Measurements from ENCODE around the gene STRA8. TPM values are rescaled to one million over a fixed set of nuclear protein-coding genes. Genes with fewer than 3 reads are reported as not detected.

STRA8 gene
- total and polyA plus RNA-seq, 9 donors, result not detected

GRCh38 chr7:135195968-135196629 lies 37.5 kb upstream of the STRA8 start:
- Histone ChIP-seq H3K9me3 (no peaks in the 10 kb centered on the region), H3K4me3 (no peak overlapping the region), H3K27ac (no peak overlapping the region), H3K27me3 (no peaks in the 10 kb centered on the region), H3K36me3 (no peaks in the 10 kb centered on the region), H3K4me1 (ENCODE audit: insufficient read depth) (peaks cover 14% of the 10 kb centered on the region)
- DNase-seq, result peak in 1 of 5 donors; percentile 49
- 92 to 95% (median 92%) methylated on average over 14 of the region's 14 CpGs for WGBS, 3 donors
- intact Hi-C loops (cut with DNase I), result no loop called here
- TF ChIP-seq EP300 (IDR thresholded peaks at IDR 0.05), result no peak

- Histone ChIP-seq H3K4me3 (no peak overlapping the region), H3K9me3 (no peaks in the 10 kb centered on the region), H3K27ac (no peak overlapping the region), H3K4me1 (ENCODE audit: insufficient read depth) (peaks cover 14% of the 10 kb centered on the region), H3K36me3 (no peaks in the 10 kb centered on the region), H3K27me3 (no peaks in the 10 kb centered on the region)
- no peak for DNase-seq
- WGBS, 3 donors, result 87 to 93% (median 87%) methylated on average over 2 of the region's 2 CpGs
- TF ChIP-seq CTCF (IDR thresholded peaks at IDR 0.05) (no peak), EP300 (IDR thresholded peaks at IDR 0.05) (no peak), POLR2A (IDR thresholded peaks at IDR 0.05) (no peak)
- intact Hi-C loops (cut with DNase I), result no loop called here
These were observed 36.3 kb upstream of the STRA8 start for GRCh38 chr7:135197343-135197742.

GRCh38 chr7:135197906-135198655 lies 35.6 kb upstream of the STRA8 start:
- no peak overlapping the region for H3K4me3 ChIP-seq
- H3K4me1 ChIP-seq (ENCODE audit: insufficient read depth), result peaks cover 13% of the 10 kb centered on the region
- H3K27ac ChIP-seq, result no peak overlapping the region
- intact Hi-C loops (cut with DNase I), result no loop called here
- H3K9me3 ChIP-seq, result no peaks in the 10 kb centered on the region
- no peak for DNase-seq
- WGBS, 3 donors, result 83 to 90% (median 86%) methylated on average over 15 of the region's 15 CpGs
- no peaks in the 10 kb centered on the region for H3K27me3 ChIP-seq
- H3K36me3 ChIP-seq, result no peaks in the 10 kb centered on the region
- TF ChIP-seq EP300 (IDR thresholded peaks at IDR 0.05), result no peak
- no peak for TF ChIP-seq POLR2A (IDR thresholded peaks at IDR 0.05)
- no peak for TF ChIP-seq CTCF (IDR thresholded peaks at IDR 0.05)

GRCh38 chr7:135199439-135199838 lies 34.2 kb upstream of the STRA8 start:
- TF ChIP-seq POLR2A (IDR thresholded peaks at IDR 0.05), result no peak
- TF ChIP-seq EP300 (IDR thresholded peaks at IDR 0.05), result no peak
- no peak for TF ChIP-seq CTCF (IDR thresholded peaks at IDR 0.05)
- no peaks in the 10 kb centered on the region for H3K36me3 ChIP-seq
- H3K4me3 ChIP-seq, result no peak overlapping the region
- no peak for DNase-seq
- 91 to 95% (median 93%) methylated on average over 4 of the region's 4 CpGs for WGBS, 3 donors
- no peaks in the 10 kb centered on the region for H3K9me3 ChIP-seq
- no peak overlapping the region for H3K27ac ChIP-seq
- peaks cover 4% of the 10 kb centered on the region for H3K4me1 ChIP-seq (ENCODE audit: insufficient read depth)
- H3K27me3 ChIP-seq, result no peaks in the 10 kb centered on the region
- intact Hi-C loops (cut with DNase I), result no loop called here

- intact Hi-C loops (cut with DNase I), result no loop called here
- H3K4me1 ChIP-seq (ENCODE audit: insufficient read depth), result no peaks in the 10 kb centered on the region
- no peak overlapping the region for H3K27ac ChIP-seq
- 49 to 58% (median 53%) methylated on average over 3 of the region's 3 CpGs for WGBS, 3 donors
- no peak overlapping the region for H3K4me3 ChIP-seq
- no peaks in the 10 kb centered on the region for H3K36me3 ChIP-seq
- no peaks in the 10 kb centered on the region for H3K27me3 ChIP-seq
- no peaks in the 10 kb centered on the region for H3K9me3 ChIP-seq
- no peak for TF ChIP-seq EP300 (IDR thresholded peaks at IDR 0.05)
- no peak for TF ChIP-seq CTCF (IDR thresholded peaks at IDR 0.05)
- no peak for TF ChIP-seq POLR2A (IDR thresholded peaks at IDR 0.05)
- DNase-seq, result no peak
These were observed 32.8 kb upstream of the STRA8 start for GRCh38 chr7:135200821-135201331.
